Measurements from ENCODE around the gene CCL24.

GRCh38 chr7:75830978-75831377, 17.4 kb upstream of the CCL24 start:
- TF ChIP-seq POLR2A (IDR thresholded peaks at IDR 0.05) (no peak), CTCF (IDR thresholded peaks at IDR 0.05) (no peak)

All from body of pancreas (tissue), 4 donors.